ENCODE results near the gene CNTRL.

GRCh38 chr9:121107029-121107428 is 32.3 kb downstream of the CNTRL start:
- no peak for TF ChIP-seq EP300 (IDR thresholded peaks at IDR 0.05)
- TF ChIP-seq, protein P1, sequence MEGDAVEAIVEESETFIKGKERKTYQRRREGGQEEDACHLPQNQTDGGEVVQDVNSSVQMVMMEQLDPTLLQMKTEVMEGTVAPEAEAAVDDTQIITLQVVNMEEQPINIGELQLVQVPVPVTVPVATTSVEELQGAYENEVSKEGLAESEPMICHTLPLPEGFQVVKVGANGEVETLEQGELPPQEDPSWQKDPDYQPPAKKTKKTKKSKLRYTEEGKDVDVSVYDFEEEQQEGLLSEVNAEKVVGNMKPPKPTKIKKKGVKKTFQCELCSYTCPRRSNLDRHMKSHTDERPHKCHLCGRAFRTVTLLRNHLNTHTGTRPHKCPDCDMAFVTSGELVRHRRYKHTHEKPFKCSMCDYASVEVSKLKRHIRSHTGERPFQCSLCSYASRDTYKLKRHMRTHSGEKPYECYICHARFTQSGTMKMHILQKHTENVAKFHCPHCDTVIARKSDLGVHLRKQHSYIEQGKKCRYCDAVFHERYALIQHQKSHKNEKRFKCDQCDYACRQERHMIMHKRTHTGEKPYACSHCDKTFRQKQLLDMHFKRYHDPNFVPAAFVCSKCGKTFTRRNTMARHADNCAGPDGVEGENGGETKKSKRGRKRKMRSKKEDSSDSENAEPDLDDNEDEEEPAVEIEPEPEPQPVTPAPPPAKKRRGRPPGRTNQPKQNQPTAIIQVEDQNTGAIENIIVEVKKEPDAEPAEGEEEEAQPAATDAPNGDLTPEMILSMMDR (IDR thresholded peaks at IDR 0.05), result no peak

Measured in tibial nerve (tissue), 4 donors.